SK-N-SH (cell line): Measurements from ENCODE around the gene DGCR6.
"Not testable (repeated sequence)": the region's sequence is repeated elsewhere in the genome, so short reads cannot be mapped to it uniquely, and the experiment has no call there.

ENCODE experiments used
- CHD2 ChIP-seq: fragments of 150-350 bp; IDR thresholded peaks from 2 replicates; pipeline ENCODE4 v1.6.1; 2018; ENCODE audit warnings: low read length; ENCODE audit not compliant: partially characterized antibody
- FOXJ3 ChIP-seq: sonication (generic); formaldehyde crosslinking; IDR thresholded peaks from 2 replicates; pipeline ENCODE4 v1.5.1; 2020; ENCODE audit warnings: mild to moderate bottlenecking, missing genetic modification reagents
- GABPA ChIP-seq: IDR thresholded peaks from 2 replicates; pipeline ENCODE4 v1.4.0; 2012; ENCODE audit warnings: low read depth, mild to moderate bottlenecking
- JUND ChIP-seq: IDR thresholded peaks from 2 replicates; pipeline ENCODE4 v1.4.0; 2012
- POLR2AphosphoS5 ChIP-seq: IDR thresholded peaks from 2 replicates; pipeline ENCODE4 v1.6.1; 2012; ENCODE audit warnings: low read depth, low read length
- RCOR1 ChIP-seq: fragments of 150-350 bp; IDR thresholded peaks from 2 replicates; pipeline ENCODE4 v1.6.1; 2017; ENCODE audit warnings: antibody characterized with exemption, low read length
- TF ChIP-seq, protein P1 (sequence below): IDR thresholded peaks from 2 replicates; pipeline ENCODE4 v1.4.0; 2012; ENCODE audit warnings: low read depth
- TF ChIP-seq, protein P2 (sequence below): IDR thresholded peaks from 2 replicates; pipeline ENCODE4 v1.6.1; 2012; ENCODE audit warnings: mild to moderate bottlenecking, low read depth, low read length, moderate library complexity
- TF ChIP-seq, protein P3 (sequence below): IDR thresholded peaks from 2 replicates; pipeline ENCODE4 v1.4.0; 2012; ENCODE audit warnings: low read depth, borderline replicate concordance
- TF ChIP-seq, protein P4 (sequence below): fragments of 200-600 bp; sonication (generic); IDR thresholded peaks from 2 replicates; pipeline ENCODE4 v1.6.1; 2017; ENCODE audit warnings: antibody characterized with exemption, mild to moderate bottlenecking, moderate library complexity
- TF ChIP-seq, protein P5 (sequence below): fragments of 150-350 bp; IDR thresholded peaks from 2 replicates; pipeline ENCODE4 v1.6.1; 2017; ENCODE audit warnings: antibody characterized with exemption, low read length, low read depth, borderline replicate concordance

DNA sequence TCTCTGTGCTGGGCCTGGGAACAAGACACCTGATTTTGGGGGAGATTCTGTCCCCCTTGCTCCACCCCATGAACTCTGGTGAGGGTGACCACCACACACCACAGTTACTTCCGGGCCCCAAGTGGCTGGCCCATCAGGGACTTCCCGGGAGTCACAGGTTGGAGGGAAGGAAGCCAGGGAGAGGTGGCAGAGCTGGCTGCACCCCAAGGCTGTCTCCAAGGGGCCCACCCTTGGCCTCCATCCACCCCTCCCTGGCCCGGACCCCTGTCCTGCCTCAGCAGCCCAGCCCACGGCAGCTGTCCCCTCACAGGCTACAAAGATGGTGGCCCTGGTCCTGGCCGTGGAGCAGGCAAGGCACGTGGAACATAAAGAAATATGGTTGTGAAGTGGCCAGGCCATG is 53.1 kb downstream of the DGCR6 start:
- not testable (repeated sequence) for TF ChIP-seq RCOR1; CHD2; POLR2AphosphoS5; FOXJ3 (CRISPR knock-in tag); JUND; GABPA
- TF ChIP-seq, protein P1, sequence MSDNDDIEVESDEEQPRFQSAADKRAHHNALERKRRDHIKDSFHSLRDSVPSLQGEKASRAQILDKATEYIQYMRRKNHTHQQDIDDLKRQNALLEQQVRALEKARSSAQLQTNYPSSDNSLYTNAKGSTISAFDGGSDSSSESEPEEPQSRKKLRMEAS: not testable (repeated sequence)
- TF ChIP-seq, protein P2, sequence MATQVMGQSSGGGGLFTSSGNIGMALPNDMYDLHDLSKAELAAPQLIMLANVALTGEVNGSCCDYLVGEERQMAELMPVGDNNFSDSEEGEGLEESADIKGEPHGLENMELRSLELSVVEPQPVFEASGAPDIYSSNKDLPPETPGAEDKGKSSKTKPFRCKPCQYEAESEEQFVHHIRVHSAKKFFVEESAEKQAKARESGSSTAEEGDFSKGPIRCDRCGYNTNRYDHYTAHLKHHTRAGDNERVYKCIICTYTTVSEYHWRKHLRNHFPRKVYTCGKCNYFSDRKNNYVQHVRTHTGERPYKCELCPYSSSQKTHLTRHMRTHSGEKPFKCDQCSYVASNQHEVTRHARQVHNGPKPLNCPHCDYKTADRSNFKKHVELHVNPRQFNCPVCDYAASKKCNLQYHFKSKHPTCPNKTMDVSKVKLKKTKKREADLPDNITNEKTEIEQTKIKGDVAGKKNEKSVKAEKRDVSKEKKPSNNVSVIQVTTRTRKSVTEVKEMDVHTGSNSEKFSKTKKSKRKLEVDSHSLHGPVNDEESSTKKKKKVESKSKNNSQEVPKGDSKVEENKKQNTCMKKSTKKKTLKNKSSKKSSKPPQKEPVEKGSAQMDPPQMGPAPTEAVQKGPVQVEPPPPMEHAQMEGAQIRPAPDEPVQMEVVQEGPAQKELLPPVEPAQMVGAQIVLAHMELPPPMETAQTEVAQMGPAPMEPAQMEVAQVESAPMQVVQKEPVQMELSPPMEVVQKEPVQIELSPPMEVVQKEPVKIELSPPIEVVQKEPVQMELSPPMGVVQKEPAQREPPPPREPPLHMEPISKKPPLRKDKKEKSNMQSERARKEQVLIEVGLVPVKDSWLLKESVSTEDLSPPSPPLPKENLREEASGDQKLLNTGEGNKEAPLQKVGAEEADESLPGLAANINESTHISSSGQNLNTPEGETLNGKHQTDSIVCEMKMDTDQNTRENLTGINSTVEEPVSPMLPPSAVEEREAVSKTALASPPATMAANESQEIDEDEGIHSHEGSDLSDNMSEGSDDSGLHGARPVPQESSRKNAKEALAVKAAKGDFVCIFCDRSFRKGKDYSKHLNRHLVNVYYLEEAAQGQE: not testable (repeated sequence)
- TF ChIP-seq, protein P3, sequence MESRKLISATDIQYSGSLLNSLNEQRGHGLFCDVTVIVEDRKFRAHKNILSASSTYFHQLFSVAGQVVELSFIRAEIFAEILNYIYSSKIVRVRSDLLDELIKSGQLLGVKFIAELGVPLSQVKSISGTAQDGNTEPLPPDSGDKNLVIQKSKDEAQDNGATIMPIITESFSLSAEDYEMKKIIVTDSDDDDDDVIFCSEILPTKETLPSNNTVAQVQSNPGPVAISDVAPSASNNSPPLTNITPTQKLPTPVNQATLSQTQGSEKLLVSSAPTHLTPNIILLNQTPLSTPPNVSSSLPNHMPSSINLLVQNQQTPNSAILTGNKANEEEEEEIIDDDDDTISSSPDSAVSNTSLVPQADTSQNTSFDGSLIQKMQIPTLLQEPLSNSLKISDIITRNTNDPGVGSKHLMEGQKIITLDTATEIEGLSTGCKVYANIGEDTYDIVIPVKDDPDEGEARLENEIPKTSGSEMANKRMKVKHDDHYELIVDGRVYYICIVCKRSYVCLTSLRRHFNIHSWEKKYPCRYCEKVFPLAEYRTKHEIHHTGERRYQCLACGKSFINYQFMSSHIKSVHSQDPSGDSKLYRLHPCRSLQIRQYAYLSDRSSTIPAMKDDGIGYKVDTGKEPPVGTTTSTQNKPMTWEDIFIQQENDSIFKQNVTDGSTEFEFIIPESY: not testable (repeated sequence)
- TF ChIP-seq, protein P4, sequence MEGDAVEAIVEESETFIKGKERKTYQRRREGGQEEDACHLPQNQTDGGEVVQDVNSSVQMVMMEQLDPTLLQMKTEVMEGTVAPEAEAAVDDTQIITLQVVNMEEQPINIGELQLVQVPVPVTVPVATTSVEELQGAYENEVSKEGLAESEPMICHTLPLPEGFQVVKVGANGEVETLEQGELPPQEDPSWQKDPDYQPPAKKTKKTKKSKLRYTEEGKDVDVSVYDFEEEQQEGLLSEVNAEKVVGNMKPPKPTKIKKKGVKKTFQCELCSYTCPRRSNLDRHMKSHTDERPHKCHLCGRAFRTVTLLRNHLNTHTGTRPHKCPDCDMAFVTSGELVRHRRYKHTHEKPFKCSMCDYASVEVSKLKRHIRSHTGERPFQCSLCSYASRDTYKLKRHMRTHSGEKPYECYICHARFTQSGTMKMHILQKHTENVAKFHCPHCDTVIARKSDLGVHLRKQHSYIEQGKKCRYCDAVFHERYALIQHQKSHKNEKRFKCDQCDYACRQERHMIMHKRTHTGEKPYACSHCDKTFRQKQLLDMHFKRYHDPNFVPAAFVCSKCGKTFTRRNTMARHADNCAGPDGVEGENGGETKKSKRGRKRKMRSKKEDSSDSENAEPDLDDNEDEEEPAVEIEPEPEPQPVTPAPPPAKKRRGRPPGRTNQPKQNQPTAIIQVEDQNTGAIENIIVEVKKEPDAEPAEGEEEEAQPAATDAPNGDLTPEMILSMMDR: not testable (repeated sequence)
- TF ChIP-seq, protein P5, sequence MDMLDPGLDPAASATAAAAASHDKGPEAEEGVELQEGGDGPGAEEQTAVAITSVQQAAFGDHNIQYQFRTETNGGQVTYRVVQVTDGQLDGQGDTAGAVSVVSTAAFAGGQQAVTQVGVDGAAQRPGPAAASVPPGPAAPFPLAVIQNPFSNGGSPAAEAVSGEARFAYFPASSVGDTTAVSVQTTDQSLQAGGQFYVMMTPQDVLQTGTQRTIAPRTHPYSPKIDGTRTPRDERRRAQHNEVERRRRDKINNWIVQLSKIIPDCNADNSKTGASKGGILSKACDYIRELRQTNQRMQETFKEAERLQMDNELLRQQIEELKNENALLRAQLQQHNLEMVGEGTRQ: not testable (repeated sequence)
